ENCODE measurements around the gene PDE11A.

Gene PDE11A

DNA sequence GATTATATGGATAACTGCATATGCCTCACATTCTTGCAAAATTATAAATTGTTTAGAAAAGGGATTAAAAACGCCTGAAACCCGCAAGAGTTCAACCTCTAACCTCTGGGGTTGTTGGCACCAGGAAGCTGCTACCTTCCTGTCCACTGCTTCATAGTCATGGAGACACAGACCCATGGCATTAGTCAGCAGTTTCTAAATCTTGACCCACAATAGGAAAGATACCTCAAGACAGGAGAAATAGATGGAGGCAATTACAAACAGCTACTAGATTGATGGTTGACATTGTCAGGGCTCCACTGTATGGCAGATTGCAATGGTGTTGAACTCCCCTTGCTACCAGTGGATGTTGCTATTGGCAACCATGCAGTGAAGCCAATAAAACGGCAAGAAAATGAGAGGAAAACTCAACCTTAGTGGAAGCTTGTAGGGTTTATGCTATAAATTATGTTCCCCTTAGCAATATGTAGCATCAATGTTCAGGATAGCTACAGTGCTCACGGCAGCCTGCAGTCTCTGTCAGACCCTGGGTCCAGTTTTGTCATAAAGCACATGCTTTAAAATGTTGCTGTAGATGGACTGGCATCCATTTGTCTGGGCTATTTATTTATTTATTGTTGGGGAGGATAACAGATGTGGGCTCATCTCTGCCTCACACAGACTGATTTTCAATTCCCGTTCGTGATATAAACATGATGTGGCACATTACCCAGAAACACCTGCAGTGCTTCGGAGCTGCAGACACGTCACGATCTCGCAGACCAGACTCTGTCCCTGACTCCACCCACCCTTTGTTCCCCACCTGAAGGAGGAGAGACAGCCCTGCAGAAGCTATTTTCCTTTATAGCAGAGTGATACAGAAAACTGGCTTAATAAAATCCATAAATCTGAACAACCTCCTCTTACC lies 446.6 kb downstream of the PDE11A start:
- DNase-seq (ENCODE audit: low read depth) = no peak

DNA sequence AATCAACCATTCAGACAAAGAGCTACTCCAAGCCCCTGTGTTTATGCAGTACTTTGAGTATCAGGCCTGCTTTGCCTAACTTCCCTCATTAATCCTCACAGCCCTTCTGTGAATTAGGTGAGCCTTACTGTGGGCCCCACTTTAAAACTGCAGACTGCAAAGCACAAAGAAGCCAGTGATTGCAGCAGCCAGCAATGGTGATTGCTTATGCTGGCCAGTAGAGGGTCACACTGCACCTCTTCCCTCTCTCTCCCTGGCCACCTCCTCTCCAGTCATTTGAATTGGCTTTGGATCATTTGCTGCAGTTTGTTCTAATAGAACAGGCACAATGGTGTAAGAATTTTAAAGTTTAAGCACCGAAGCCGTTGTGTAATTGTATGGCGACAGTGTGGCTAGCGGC lies 450.1 kb downstream of the PDE11A start:
- DNase-seq (ENCODE audit: low read depth) = no peak

DNA sequence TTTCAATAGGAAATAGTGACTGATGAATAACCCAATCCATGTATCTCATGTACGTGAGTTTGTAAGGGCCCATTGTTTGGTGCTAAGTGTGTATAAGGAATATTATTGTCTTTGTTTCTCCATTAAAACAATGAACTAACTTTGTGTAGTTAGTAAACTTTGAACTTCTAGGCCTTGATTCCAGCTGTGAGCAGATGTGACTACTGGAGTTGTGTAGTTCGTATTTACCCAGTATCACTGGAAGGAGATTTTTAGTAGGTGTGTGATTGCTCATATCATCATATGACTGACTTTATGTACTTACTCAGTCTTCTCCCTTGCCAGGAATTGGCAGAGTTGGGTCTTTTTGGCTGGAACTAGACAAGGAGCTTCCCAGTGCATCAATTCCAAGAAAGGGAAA lies 452.6 kb downstream of the PDE11A start:
- no peak for DNase-seq (ENCODE audit: low read depth)

DNA sequence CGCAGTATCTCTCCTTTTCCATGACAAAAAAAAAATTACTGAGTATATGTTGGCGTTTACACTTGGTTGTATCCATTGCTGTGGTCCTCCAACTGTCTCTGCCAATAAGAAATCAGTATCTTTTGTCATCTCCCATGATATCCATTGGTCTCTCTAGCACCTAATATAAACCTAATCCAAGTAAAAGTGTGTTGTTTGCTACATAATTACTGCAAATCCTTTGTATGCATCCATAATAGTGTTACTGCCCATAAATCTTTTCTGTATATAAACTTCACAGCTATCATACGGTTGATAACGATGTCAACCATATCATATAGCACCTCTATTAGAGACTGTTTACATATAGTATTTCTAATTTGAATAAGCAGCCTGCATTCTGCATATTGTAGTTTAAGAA lies 453.1 kb downstream of the PDE11A start:
- DNase-seq (ENCODE audit: low read depth) = no peak

DNA sequence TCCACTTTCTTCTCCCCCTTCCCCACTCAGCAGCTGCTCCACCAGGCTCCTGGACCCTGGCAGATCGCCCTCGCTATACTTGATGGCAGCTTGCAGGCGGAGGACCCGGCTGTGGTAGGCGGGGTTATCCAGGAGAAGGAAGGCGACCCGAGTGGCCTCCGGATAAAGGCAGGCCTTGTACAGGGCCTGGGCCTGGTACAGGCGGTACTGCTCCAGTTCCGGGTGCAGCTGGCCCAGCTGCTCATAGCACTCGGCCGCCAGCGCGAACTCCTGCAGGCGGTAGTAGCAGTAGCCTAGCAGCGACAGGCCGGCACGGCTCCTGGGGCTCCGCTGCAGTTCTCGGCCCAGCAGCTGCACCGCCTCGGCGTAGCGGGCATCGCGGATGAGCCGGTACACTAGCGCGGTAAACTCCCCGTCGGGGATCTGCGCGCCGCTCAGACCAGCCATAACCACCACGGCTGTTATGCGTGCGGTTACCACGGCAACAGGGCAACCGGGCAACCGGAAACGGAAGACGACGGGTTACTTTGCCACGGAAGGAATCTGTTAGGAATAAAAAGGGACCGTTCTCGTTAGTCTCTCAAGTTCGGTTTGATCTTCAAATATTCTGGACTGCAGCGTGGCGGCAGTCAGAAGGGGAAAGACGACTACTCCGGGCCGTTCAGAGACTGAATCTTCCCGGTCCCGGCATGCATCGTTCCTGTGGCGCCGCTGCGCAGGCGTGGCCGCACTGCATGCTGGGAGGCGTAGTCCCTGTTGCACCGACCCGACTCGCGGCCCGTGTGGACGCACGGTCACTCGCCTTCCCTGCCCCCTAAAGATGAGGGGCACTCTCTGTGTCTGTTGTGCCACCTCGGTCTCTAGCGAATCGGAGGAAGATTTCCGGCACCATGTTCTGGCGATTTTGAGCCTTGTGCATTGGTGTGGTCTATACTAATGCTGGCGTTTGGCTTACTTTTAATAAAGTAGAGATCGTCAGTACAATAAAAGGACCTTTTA lies 454.0 kb downstream of the PDE11A start:
- peak; percentile 86 for DNase-seq (ENCODE audit: low read depth)

DNA sequence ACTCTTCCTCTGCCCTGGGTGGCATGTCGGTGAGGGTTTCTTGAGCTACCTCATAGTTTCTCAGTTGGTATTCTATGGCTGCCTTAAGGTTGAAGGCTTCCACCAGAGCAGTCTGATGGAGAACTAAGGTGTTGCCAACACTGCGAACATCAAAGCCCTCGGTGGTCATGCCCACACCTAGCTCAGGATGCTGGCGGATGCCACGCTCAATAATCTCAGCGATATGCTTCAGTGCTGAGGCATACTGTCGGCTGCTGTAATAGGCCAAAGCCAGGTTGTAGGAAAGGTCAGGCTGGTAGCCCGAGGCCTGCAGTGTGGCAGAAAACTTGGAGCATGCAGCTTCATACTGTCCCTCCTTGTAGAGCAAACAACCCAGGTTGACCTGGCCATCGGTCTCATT lies 454.7 kb downstream of the PDE11A start:
- no peak for DNase-seq (ENCODE audit: low read depth)

DNA sequence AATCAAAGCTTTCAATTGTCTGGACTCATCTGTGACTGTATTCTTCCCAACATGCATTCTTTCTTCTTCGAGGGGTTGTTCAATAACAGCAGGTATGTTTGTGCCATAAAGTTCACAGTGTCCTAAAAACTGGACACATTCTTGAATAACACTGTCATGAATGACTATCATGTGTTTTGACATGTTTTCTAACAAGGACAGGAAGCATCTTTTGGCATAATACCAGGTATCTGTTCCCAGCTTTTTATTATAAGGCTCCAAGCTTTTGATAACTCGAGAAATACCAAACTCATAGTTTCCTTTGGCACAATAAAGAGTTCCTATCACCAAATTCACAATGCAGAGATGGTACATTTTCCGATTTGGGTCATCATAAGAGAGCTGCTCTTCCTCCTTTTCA lies 455.8 kb downstream of the PDE11A start:
- DNase-seq (ENCODE audit: low read depth) = no peak

DNA sequence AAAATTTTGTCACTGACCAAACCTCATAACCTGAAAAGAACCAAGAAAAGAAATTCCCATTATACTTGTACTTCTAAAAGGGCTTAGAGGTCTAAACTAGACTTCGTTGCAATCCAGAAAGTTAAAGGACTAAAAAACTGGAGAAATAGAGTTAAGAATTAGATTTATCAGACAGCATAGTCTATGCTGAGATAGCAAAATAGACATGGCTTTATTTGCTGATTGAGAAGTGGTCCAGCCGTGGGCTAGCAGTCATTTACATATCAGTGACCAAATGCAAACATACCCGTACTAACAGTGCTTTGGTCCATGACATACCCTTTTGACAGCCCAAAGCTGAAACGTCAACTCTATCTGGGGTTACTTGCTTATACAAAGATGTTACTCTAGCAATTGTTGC lies 456.5 kb downstream of the PDE11A start:
- DNase-seq (ENCODE audit: low read depth) = no peak

DNA sequence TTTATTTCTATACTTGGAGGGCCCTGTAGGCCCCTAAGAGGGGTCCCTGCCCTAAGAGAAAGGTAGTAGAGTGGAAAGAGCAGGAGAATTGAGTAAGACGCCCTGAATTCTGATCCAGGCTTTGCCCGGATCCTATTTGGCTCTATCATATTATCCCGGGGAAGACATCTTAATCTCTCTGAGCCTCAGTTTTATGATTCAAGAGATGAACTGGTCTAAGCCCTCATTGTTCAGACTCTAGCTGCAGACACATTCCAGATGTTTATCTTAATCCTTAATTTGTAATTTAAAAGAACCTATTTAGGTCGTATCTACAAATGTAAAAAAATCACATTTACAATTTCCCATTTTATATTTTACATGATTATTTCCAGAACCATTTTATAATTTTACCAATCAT lies 459.9 kb downstream of the PDE11A start:
- no peak for DNase-seq (ENCODE audit: low read depth)

DNA sequence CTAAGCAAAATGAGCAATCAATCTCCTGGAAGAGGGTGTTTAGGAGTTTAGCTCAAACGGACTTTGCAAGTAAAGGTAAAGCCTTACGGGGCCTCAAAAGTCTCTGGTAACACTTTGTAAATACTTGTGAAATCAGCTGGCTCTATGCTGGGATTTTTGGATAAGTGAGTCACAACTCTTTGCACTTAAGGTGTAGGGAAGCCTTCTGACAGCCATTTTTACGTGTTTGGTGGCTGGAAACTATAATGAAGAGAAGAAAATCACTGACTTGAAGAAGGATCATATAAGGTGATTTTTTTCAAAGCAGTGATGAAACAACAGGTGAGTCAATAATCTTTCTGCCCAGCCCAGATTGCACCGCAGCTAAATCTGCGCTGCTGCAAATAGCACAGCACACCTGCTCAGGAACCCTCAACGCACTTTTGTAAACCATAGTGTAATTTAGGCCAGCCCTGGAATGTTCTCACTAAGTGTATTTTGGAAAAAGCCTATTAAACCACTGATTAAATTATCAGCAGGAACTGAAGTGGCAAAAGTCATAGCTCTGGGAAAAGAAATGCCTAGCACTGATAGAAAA lies 461.2 kb downstream of the PDE11A start:
- DNase-seq (ENCODE audit: low read depth) = no peak

DNA sequence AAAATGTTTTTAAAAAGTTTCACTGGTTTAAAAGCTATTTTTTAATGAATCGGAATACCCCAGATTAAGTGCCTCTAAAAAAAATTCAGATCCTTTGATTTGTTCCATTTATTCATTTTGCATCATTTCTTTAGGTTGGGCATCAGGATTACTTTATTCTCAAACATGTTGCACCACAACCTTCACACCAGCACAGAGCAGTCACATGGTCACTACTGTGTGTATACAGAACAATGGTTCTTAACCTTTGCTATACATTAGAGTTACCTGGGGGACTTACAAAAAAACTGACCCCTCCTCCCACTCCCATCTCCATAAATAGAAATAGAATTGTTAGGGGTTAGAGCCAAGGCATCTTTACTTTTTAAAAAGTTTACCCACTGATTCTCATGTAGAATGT lies 461.8 kb downstream of the PDE11A start:
- no peak for DNase-seq (ENCODE audit: low read depth)

DNA sequence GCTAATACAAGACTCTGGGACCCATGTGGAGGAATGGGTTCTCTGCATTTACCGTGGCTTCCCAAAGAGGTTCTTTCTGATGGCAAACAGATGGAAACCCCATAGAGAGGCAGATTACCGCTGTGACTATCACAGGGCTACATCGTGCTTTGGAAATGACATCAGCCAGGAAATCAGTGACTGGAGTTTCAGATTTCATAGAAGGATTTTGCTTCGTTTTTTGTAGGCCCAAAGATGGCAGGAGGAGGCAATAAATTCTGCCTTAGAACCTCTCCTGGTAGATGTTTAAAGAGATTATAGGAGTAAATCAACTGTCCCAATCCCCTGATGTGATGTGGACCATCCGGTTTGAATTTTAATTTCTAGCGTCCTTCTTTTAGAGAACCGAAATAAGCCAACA lies 465.9 kb downstream of the PDE11A start:
- DNase-seq (ENCODE audit: low read depth) = no peak

DNA sequence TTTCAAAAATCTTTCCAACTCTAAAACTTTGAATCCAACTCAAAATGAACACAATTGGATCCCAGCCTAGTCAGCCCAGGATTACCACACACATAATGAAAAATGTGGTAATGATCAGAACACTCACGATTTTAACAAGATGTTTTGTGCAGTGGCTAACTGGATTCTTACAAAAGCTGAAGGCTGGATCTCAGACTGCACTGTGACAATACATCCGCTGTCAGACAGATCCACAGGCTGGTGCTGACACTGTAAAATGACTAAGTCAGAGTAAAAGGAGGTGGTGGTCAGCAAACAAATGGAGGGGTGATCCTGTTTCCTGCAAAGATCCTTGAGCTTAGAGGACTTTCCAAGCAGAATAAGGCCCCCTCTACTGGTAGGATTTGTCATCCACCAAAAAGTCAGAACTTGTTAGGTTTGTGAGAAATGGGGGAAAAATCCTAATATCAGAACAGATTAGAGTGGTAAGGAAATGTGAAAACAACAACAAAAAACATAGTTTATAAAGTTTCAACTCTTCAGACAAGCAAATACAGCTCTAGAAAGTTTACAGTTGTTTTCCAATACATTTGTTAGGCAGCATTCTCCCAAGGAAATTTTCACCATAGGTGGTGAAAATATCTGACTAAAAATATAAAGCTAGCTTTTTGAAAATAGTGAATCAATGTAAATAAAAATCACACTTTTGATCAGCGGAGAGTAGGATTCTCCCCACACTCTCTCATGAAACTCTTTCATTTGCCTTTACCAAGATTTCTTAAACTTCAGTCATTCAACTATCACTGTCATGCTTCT lies 468.1 kb downstream of the PDE11A start:
- DNase-seq (ENCODE audit: low read depth) = peak; percentile 87

DNA sequence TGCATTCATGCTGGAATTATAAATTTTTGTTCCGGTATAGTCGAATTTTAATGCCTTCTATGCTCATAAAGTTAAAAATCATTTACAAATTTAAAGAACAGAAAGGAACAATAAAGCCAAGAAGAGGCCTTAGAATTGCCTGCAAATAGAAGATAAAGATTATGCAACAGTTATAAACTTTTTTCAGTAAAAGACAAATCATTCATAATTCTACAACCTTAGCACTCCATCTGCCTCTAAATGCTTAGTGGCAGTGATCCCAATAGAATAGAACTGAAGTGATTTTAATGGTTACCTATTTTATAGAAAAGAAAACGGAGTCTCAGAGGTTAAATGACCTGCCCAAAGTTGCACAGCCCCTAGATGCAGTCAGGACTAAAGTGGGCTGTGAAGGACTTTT lies 468.8 kb downstream of the PDE11A start:
- DNase-seq (ENCODE audit: low read depth) = no peak

DNA sequence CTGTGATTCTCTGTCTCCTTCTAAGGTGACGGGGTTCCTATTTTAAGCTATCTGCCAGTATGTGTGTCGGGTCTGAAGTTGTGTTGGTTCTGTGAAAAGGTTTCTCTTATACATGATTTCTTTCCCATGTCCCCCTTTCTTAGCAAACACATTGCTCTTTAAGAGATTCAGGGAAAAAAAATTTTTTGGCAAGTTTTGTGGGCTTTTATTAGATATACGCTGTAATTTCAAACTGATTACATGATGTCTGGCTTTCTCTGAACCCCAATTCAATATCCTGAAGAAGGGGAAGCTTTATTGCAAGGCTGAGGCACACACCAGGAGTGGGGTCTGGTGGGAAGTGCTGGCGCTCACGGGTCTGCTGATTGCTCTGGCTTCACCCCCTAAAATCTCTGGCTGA lies 469.4 kb downstream of the PDE11A start:
- no peak for DNase-seq (ENCODE audit: low read depth)

DNA sequence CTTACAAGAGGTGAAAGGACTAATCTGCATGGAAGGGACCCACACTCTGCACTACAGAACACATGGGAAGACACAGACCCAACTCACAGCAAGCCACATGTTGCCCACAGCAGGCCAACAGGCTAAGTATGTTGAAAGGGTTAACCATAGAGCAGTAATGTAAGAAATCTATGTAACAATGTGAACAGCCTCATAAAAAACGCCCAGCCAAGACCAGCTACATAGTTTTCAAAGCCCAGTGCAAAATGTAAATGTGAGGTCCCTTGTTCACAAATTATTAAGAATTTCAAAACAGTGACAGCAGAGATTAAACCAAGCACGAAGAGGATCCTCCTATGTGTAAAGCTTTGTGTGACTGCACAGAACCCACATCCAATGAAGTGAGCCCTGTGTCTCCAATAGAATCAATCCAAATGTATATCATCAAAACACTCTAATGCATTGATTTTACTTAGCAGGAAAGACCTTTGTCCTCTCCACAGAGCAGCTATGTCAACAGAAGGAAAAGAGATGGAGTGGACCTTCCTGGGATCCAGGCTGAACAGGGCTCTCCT lies 469.9 kb downstream of the PDE11A start:
- no peak for DNase-seq (ENCODE audit: low read depth)

DNA sequence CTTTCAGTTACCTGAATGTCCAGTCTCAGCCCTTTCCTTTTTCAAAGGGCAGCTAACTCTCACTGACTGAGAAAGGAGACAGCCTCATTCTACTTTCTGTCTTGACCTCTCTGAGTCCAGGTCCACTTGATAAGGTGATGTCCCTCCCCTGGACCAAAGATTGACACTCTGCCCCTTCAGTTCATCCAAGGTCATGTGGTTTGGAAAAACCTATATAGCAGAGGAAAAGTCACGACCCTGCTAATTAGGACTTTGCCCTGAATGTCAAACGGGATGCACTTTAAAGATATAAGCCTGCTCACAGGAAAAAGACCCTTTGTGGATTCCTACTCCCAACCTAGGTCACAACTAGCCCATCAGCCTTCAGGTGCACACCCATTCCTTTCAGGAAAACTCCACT lies 471.7 kb downstream of the PDE11A start:
- no peak for DNase-seq (ENCODE audit: low read depth)

DNA sequence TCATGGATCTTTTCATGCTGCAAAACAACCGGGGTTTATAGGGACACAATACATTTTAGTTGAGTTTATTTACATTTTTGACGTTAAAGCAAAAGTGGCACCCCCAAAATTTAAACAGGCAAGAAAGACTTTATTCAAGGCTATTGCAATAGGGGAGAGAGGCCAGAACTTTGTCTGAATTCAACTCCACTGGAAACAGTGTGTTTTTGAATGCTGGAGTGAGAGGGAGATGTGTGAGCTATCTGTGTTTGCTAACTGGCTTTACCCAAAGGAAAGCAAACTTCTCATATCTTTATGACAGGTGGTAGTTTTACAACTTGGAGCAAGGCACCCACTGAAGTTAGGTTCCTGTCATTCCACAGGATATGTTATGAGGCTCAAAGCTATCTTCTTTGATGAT lies 472.6 kb downstream of the PDE11A start:
- no peak for DNase-seq (ENCODE audit: low read depth)

DNA sequence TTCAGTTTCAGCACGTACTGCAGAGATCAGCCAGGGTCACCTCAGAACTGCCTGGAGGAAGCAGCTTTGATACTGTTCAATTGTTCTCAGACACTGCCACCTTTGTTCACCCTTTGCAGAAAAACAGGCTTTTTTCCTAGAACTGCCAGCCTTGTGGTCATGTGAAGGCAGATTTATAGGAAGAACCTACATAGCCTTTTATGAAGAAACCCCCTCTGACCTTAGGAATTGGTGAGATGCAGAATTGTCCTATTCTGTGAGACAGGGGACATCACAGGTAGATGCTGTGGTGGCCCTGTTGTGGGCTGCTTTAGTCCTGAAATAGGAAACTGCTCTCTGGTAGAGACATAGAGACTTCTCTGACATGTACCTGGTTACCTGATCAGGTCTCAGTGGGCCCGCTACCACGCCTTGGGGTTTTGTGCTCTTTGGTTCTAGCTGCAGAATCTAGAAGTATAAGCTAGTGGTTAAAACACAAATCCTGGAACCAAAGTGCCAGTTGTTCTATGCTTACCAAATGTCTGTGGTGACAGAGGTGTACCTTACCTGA lies 473.4 kb downstream of the PDE11A start:
- no peak for DNase-seq (ENCODE audit: low read depth)

DNA sequence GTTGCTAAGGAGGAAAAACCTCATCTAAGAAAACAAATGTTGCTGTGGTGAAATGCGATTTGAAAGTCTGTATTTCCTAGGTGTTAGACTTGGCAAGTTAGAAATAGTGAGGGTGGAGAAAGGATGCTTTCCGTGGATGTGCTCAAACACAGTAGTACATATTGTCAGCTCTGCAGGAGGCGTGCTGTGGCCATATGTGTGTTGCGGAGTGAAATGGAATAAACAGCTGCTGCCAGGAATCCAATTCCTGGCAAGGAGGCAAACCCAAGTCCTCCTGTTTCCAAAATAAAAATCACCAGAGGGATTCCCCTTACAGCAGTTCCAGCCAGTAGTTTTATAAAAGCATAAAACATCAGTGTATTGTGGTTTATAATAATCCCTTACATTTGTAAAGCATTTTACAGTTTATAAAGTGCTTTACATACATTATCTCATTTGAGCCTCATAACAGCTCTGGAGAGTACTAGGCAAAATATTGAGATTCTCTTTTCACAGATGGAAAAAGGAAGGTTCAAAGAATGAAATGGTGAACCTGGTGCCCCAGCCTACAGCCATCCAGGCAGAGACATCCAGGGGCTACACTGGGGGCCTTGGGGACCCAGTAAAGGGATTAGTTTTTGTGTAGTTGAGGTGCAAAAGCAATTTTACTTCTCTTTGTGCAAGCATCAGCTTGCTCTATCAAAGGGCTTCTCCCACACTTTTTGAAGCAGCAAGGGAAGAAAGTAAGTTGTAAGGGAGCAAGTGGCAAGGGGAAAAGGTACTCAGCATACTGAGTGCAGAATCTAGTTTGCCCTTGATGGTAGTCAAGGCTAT lies 474.0 kb downstream of the PDE11A start:
- DNase-seq (ENCODE audit: low read depth) = peak; percentile 80
